Lower lobe of right lung (tissue), 2 donors: Measurements from ENCODE around the gene DHRS12. TPM values are rescaled to one million over a fixed set of nuclear protein-coding genes. Genes with fewer than 3 reads are reported as not detected.
A peak's percentile ranks its signal among the peaks of the same experiment; 100 is the strongest.
"Not testable (repeated sequence)": the region's sequence is repeated elsewhere in the genome, so short reads cannot be mapped to it uniquely, and the experiment has no call there.

Source experiments
- ATAC-seq, 2 donors: fragments of 200-7000 bp; cut with Tn5 transposase; one replicate each; pipeline ENCODE4 v1.9.1; 2020 to 2022; ENCODE audit warnings: mild to moderate bottlenecking in 2 of 2, moderate library complexity in 2 of 2
- DNase-seq: peaks from one replicate; pipeline ENCODE4 v3.0.0-alpha.2; 2020
- H3K27ac ChIP-seq: fragments of 200-600 bp; one replicate; pipeline ENCODE4 v1.8.0; 2022
- H3K27me3 ChIP-seq: fragments of 200-600 bp; one replicate; pipeline ENCODE4 v1.8.0; 2022; ENCODE audit warnings: low read depth
- H3K36me3 ChIP-seq: fragments of 200-600 bp; one replicate; pipeline ENCODE4 v1.8.0; 2022; ENCODE audit warnings: mild to moderate bottlenecking
- H3K4me1 ChIP-seq: fragments of 200-600 bp; one replicate; pipeline ENCODE4 v1.8.0; 2022
- H3K4me3 ChIP-seq: fragments of 200-600 bp; one replicate; pipeline ENCODE4 v1.8.0; 2022; ENCODE audit warnings: mild to moderate bottlenecking
- H3K9me3 ChIP-seq: fragments of 200-600 bp; one replicate; pipeline ENCODE4 v1.8.0; 2022
- intact Hi-C: fragments of 100-400 bp; cut with DNase I; formaldehyde crosslinking; loops from one replicate; pipeline ENCODE4 v1.11.0; 2022
- total RNA-seq: library from RNA; stranded (reverse); fragmentation: NEBNext Ultra II Directional; extraction: Animal tissue kit (Norgen Biotek cat#: 25700); gene quantifications from one replicate; pipeline ENCODE4 v1.2.1, GENCODE V29; 2021
- TF ChIP-seq, protein P1 (sequence below): fragments of 200-600 bp; IDR thresholded peaks from one replicate; pipeline ENCODE4 v1.8.0; 2022; ENCODE audit warnings: antibody characterized with exemption, mild to moderate bottlenecking
- donor health status: DM: no; HTN: yes; CAD: no; lungs with severe emphysema.

DHRS12 gene
- total RNA-seq, 1 donor from 2014 or later: 13.4 TPM

DNA sequence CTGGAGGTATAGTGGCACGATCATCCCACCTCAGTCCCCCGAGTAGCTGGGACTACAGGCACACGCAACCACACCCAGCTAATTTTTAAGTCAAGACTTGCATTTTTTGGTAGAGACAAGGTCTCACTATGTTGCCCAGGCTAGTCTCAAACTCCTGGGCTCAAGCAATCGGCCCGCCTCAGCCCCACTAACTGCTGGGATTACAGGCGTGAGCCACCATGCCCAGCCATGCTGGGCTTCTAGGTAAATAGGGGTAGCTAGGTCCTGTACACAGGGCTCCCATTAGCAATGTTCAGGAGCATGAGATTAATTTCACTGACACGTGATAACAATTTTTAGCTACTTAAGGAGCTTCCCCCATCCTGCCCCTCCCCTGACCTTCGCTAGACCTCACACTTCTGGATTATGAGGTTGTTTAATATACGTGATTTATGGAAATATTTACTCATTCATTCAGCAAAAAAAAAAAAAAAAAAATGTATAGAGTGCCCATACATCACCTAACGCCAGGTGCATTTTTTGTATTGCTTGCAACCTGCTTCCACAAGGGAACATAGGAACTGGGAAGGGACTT is 21.8 kb upstream of the DHRS12 start:
- DNase-seq (no peak), ATAC-seq (no peak)
- Histone ChIP-seq H3K27ac (peak overlapping the region; percentile 65), H3K4me1 (peaks cover 9% of the 10 kb centered on the region), H3K36me3 (no peaks in the 10 kb centered on the region), H3K27me3 (no peaks in the 10 kb centered on the region), H3K9me3 (no peaks in the 10 kb centered on the region), H3K4me3 (no peak overlapping the region)
- intact Hi-C loops: no loop called here
- TF ChIP-seq, protein P1, sequence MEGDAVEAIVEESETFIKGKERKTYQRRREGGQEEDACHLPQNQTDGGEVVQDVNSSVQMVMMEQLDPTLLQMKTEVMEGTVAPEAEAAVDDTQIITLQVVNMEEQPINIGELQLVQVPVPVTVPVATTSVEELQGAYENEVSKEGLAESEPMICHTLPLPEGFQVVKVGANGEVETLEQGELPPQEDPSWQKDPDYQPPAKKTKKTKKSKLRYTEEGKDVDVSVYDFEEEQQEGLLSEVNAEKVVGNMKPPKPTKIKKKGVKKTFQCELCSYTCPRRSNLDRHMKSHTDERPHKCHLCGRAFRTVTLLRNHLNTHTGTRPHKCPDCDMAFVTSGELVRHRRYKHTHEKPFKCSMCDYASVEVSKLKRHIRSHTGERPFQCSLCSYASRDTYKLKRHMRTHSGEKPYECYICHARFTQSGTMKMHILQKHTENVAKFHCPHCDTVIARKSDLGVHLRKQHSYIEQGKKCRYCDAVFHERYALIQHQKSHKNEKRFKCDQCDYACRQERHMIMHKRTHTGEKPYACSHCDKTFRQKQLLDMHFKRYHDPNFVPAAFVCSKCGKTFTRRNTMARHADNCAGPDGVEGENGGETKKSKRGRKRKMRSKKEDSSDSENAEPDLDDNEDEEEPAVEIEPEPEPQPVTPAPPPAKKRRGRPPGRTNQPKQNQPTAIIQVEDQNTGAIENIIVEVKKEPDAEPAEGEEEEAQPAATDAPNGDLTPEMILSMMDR: no peak

DNA sequence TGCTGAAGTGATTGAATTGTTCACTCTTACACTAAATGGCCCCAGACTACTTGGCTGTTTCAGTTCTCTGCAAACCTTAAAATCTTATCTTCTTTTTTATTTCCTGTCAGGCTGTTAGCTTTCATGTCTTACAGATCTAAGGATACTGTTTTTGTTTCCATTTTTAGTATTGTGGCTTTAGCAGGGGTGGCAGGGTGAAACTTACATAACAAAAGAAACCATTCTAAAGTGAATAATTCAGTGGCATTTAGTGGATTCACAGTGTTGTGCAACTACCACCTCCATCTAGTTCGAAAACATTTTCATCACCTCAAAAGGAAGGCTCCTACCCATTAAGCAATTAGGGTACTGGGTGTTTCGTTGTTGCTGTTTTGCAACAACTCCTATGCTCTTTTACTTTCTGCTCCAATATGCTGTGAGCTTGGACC is 21.2 kb upstream of the DHRS12 start:
- Histone ChIP-seq H3K36me3 (no peaks in the 10 kb centered on the region), H3K4me3 (no peak overlapping the region), H3K4me1 (peaks cover 9% of the 10 kb centered on the region), H3K9me3 (no peaks in the 10 kb centered on the region), H3K27me3 (no peaks in the 10 kb centered on the region), H3K27ac (peak overlapping the region; percentile 34)
- TF ChIP-seq, protein P1: no peak
- peak; percentile 51 to 55 for ATAC-seq
- intact Hi-C loops: no loop called here
- DNase-seq: no peak

DNA sequence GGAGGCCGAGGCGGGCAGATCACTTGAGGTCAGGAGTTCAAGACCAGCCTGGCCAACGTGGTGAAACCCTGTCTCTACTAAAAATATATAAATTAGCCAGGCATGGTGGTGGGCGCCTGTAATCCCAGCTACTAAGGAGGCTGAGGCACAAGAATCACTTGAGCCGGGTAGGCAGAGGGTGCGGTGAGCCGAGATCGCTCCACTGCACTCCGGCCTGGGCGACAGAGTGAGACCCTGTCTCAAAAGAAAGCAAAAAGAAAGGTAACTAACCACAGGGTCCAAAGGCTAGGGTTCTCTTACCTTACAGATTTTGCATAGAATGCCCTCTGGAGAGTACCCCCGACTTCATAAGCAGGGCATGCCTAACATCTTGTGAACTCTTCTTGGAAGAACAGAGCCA is 20.7 kb upstream of the DHRS12 start:
- DNase-seq, ATAC-seq, H3K27me3 ChIP-seq, H3K4me3 ChIP-seq, H3K9me3 ChIP-seq, H3K36me3 ChIP-seq, intact Hi-C loops, H3K4me1 ChIP-seq: not testable (repeated sequence)
- H3K27ac ChIP-seq: peak overlapping the region; percentile 34

DNA sequence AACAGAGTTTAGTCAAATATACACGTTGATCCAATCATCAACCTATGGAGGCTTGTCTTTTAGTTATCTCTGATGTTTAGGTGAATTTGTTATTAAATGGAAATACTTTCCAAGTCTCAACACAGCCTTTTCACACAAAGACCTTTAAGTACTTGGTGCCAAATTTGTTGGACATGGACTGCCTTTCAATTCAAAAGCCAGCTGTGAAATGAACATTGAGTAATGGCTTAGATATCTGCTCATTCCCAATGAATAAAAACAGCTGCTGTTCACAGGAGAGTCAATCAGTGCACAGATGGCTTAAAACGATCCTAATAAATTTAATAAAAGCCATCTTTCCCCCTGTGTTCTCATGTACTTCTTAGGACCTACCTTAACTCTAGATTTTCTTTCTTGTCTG is 19.9 kb upstream of the DHRS12 start:
- H3K4me3 ChIP-seq: no peak overlapping the region
- no peaks in the 10 kb centered on the region for H3K27me3 ChIP-seq
- no peaks in the 10 kb centered on the region for H3K9me3 ChIP-seq
- intact Hi-C loops: no loop called here
- H3K4me1 ChIP-seq: peaks cover 9% of the 10 kb centered on the region
- TF ChIP-seq, protein P1: no peak
- no peak for DNase-seq
- no peaks in the 10 kb centered on the region for H3K36me3 ChIP-seq
- ATAC-seq: no peak
- no peak overlapping the region for H3K27ac ChIP-seq

DNA sequence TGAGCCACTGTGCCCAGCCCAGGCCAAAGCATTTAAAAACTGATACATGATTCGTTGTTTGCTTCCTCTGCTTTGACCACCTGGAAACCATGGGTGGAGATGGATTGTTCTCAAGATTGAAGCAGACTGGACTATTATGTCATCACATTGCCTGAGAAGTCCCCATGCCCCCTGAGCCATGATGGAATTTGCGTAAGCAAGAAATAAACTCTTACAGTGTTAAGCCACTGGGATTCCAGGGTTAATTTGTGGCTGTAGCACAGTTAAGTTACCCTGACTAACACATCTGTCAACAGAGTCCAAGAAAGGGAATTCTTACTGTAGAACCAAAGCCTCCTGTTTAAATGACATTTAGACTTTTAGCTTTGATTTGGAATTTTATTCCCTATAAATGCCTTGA is 19.4 kb upstream of the DHRS12 start:
- Histone ChIP-seq H3K4me3 (no peak overlapping the region), H3K27ac (peak overlapping the region; percentile 31), H3K36me3 (no peaks in the 10 kb centered on the region), H3K27me3 (no peaks in the 10 kb centered on the region), H3K9me3 (no peaks in the 10 kb centered on the region), H3K4me1 (peaks cover 9% of the 10 kb centered on the region)
- ATAC-seq (no peak), DNase-seq (no peak)
- TF ChIP-seq, protein P1: no peak
- intact Hi-C loops: no loop called here

DNA sequence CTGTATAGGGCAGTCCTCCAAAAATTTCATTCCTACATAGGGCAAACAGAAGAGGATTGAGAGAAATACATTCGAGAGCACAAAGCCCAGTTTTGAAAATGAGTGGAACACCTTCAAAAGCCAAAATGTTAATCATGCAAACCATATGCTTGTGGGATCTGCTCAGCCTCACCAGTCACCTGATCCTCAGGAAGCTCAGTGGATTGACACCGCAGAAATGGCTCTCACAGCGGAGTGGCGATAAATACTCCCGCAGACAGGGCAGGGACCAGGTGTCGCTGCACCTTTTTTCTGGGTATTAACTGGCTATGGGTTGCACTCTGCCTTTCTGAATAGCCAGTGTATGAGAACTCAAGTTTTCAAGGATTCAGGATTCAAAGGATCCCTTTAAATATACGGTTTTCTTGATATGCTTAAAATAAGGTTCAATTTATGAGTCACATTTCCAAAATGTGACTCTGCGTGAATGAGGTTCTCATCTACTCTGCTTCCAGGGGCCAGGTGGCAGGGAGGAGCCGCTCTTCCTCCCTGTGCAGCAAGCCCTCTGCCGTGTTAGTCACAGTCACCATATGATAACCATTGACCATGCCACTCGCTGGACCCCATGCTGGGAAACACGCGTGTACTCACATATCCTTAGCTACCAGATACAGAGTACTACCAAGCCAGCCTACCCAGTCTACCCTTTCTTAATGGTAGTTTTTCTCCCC is 18.3 kb upstream of the DHRS12 start:
- peaks cover 9% of the 10 kb centered on the region for H3K4me1 ChIP-seq
- no peak overlapping the region for H3K27ac ChIP-seq
- TF ChIP-seq, protein P1: no peak

More for the DNA sequence above, 18.3 kb upstream of the DHRS12 start:
- ATAC-seq (no peak), DNase-seq (no peak)
- Histone ChIP-seq H3K4me3 (no peak overlapping the region), H3K9me3 (no peaks in the 10 kb centered on the region), H3K36me3 (no peaks in the 10 kb centered on the region), H3K27me3 (no peaks in the 10 kb centered on the region)
- intact Hi-C loops: no loop called here
